ENCODE measurements around the gene FAM107B. TPM values are rescaled to one million over a fixed set of nuclear protein-coding genes. Genes with fewer than 3 reads are reported as not detected.
A peak's percentile ranks its signal among the peaks of the same experiment; 100 is the strongest.

The FAM107B gene
- total RNA-seq, 6 experiments from 2014 or later = 58.6 to 116 (median 68.7) TPM

- DNase-seq (peak in 1 of 3 donors; percentile 41), ATAC-seq (peak; percentile 2 to 50 (median 16))
- H3K27me3 ChIP-seq = no peaks in the 10 kb centered on the region
- H3K4me1 ChIP-seq = peaks cover 0 to 30% (median 4%) of the 10 kb centered on the region in 4 donors
- peak overlapping the region in 2 of 3 donors; percentile 41 to 57 for H3K27ac ChIP-seq
- intact Hi-C loops (cut with DNase I) = no loop called here
- WGBS (ENCODE audit: insufficient coverage, low coverage, low lambda C conversion rate, missing lambda C conversion rate) = 19% methylated on average over 16 of the region's 16 CpGs
- peak overlapping the region in 2 of 3 donors; percentile 24 to 39 for H3K4me3 ChIP-seq
- TF ChIP-seq POLR2A (IDR thresholded peaks at IDR 0.05) (no peak), CTCF (IDR thresholded peaks at IDR 0.05) (no peak)
- no peaks in the 10 kb centered on the region for H3K9me3 ChIP-seq
- H3K36me3 ChIP-seq = peaks cover 0 to 10% (median 0%) of the 10 kb centered on the region in 4 donors
Observed at GRCh38 chr10:14601872-14602725, 172.6 kb downstream of the FAM107B start.

GRCh38 chr10:14601326-14601725 lies 173.4 kb downstream of the FAM107B start:
- H3K36me3 ChIP-seq = peaks cover 0 to 10% (median 0%) of the 10 kb centered on the region in 4 donors
- peak overlapping the region in 1 of 3 donors; percentile 41 for H3K27ac ChIP-seq
- H3K9me3 ChIP-seq = no peaks in the 10 kb centered on the region
- no peak for DNase-seq
- H3K27me3 ChIP-seq = no peaks in the 10 kb centered on the region
- ATAC-seq = no peak
- H3K4me3 ChIP-seq = no peak overlapping the region
- intact Hi-C loops (cut with DNase I) = no loop called here
- TF ChIP-seq POLR2A (IDR thresholded peaks at IDR 0.05) (no peak), CTCF (IDR thresholded peaks at IDR 0.05) (no peak)
- H3K4me1 ChIP-seq = peaks cover 0 to 32% (median 4%) of the 10 kb centered on the region in 4 donors
- 46% methylated on average over 4 of the region's 4 CpGs for WGBS (ENCODE audit: insufficient coverage, low coverage, low lambda C conversion rate, missing lambda C conversion rate)

GRCh38 chr10:14600065-14600464 lies 174.6 kb downstream of the FAM107B start:
- ATAC-seq (no peak), DNase-seq (no peak)
- Histone ChIP-seq H3K4me1 (peaks cover 0 to 37% (median 3%) of the 10 kb centered on the region in 4 donors), H3K9me3 (no peaks in the 10 kb centered on the region), H3K27me3 (no peaks in the 10 kb centered on the region), H3K4me3 (no peak overlapping the region), H3K36me3 (peaks cover 0 to 10% (median 0%) of the 10 kb centered on the region in 4 donors), H3K27ac (no peak overlapping the region)
- intact Hi-C loops (cut with DNase I) = no loop called here
- WGBS (ENCODE audit: insufficient coverage, low coverage, low lambda C conversion rate, missing lambda C conversion rate) = 85% methylated on average over 3 of the region's 8 CpGs
- no peak for TF ChIP-seq POLR2A (IDR thresholded peaks at IDR 0.05)
- no peak for TF ChIP-seq CTCF (IDR thresholded peaks at IDR 0.05)

- ATAC-seq (peak; percentile 2 to 59 (median 48)), DNase-seq (peak in 1 of 3 donors; percentile 73)
- intact Hi-C loops (cut with DNase I) = no loop called here
- TF ChIP-seq CTCF (IDR thresholded peaks at IDR 0.05) (no peak), POLR2A (IDR thresholded peaks at IDR 0.05) (no peak)
- Histone ChIP-seq H3K27ac (peak overlapping the region in 1 of 3 donors; percentile 16), H3K4me1 (peaks cover 0 to 41% (median 5%) of the 10 kb centered on the region in 4 donors), H3K9me3 (no peaks in the 10 kb centered on the region), H3K27me3 (no peaks in the 10 kb centered on the region), H3K4me3 (no peak overlapping the region), H3K36me3 (peaks cover 0 to 10% (median 0%) of the 10 kb centered on the region in 4 donors)
- 71% methylated on average over 5 of the region's 11 CpGs for WGBS (ENCODE audit: insufficient coverage, low coverage, low lambda C conversion rate, missing lambda C conversion rate)
Observed at GRCh38 chr10:14598809-14599764, 175.6 kb downstream of the FAM107B start.

All from right lobe of liver (tissue), 6 donors.